ENCODE data around the gene PPIC. TPM values are rescaled to one million over a fixed set of nuclear protein-coding genes. Genes with fewer than 3 reads are reported as not detected.
A peak's percentile ranks its signal among the peaks of the same experiment; 100 is the strongest.

PPIC gene
- total RNA-seq, 1 experiment from 2014 or later = 45.3 TPM

DNA sequence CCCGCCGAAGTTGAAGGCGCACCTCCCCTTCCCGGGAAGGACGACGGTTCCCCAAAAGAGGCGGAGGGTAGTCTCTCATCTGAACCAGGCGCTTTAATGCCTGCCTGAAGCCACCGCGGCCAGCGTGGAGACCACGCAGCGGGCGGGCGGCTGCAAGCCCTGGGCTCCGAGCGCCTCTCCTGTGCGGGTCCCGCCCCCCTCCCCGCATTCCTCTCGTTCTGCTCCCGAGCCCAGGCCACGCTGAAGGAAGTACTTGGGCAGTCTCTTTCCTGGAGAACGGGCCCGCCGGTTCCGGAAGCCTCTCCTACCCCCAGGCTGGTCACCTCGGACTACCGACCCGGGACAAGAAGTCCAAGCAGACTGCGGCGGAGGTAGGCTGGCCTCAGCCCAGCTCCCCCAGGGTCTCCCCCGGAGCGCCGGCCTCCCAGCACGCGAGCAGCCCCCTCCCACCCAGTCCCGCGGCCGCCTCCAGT lies 571 bp downstream of the PPIC start:
- no peaks in the 10 kb centered on the region for H3K27me3 Mint-ChIP-seq (ENCODE audit: insufficient read depth, unreplicated experiment)
- H3K36me3 Mint-ChIP-seq (ENCODE audit: insufficient read depth, unreplicated experiment) = peaks cover 6% of the 10 kb centered on the region
- H3K9me3 Mint-ChIP-seq (ENCODE audit: unreplicated experiment) = no peaks in the 10 kb centered on the region
- peak overlapping the region; percentile 80 for H3K4me3 Mint-ChIP-seq (ENCODE audit: unreplicated experiment)
- intact Hi-C loops (cut with micrococcal nuclease) = loop anchor here (1.0 to 5.0 kb wide), 7 partner anchors 51 to 854 kb away; partner anchors contain the start of genes PRDM6 and SNX24
- ChIA-PET POLR2A (interaction anchor here (0.7 to 2.4 kb wide), 9 partner anchors 12 to 506 kb away, joined by 3 to 12 read pairs (median 4); partner anchors contain the start of genes CSNK1G3 and SNX24), CTCF (interaction anchor here (0.7 to 1.0 kb wide), 2 partner anchors 49 to 282 kb away, joined by 3 read pairs; no protein-coding TSS in a partner anchor)
- H3K4me1 Mint-ChIP-seq (ENCODE audit: insufficient read depth, unreplicated experiment) = peaks cover 38% of the 10 kb centered on the region
- no TSS peak for BruUV-seq (replicated peaks)
- peak; percentile 67 for DNase-seq (ENCODE audit: unreplicated experiment)
- TF ChIP-seq, protein P1, sequence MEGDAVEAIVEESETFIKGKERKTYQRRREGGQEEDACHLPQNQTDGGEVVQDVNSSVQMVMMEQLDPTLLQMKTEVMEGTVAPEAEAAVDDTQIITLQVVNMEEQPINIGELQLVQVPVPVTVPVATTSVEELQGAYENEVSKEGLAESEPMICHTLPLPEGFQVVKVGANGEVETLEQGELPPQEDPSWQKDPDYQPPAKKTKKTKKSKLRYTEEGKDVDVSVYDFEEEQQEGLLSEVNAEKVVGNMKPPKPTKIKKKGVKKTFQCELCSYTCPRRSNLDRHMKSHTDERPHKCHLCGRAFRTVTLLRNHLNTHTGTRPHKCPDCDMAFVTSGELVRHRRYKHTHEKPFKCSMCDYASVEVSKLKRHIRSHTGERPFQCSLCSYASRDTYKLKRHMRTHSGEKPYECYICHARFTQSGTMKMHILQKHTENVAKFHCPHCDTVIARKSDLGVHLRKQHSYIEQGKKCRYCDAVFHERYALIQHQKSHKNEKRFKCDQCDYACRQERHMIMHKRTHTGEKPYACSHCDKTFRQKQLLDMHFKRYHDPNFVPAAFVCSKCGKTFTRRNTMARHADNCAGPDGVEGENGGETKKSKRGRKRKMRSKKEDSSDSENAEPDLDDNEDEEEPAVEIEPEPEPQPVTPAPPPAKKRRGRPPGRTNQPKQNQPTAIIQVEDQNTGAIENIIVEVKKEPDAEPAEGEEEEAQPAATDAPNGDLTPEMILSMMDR (IDR thresholded peaks at IDR 0.05; ENCODE audit: unreplicated experiment) = no peak
- H3K27ac Mint-ChIP-seq (ENCODE audit: low read depth, unreplicated experiment) = peak overlapping the region; percentile 86

DNA sequence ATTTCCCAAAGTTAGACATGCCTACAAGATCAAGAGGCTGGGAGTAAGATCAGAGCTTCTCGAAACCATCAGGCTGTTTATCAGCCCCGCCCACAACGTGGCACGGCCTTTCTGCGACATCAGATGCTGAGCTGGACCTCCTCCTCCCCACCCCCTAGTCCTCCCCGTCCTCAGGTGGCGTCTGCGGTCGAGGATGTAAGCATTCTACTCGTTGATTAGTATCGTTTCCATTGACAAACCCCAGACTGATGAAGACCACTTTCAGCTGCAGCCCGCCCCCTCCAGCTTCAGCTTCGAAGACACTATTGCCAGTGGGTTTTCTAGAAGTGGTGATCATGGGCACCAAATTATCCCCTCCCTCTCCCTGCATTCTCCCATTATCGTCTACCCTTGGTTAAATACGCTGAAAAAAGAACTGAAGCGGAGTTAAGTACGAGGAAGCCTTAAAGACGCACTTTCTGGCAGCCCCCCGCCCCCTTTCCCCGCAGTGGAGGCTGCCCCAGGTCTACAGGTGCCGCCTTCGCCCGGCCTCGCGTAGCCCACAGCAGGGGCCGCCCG lies 1.1 kb downstream of the PPIC start:
- intact Hi-C loops (cut with micrococcal nuclease) = loop anchor here (1.0 to 5.0 kb wide), 3 partner anchors 52 to 853 kb away; partner anchors contain the start of gene PRDM6
- peak; percentile 61 for DNase-seq (ENCODE audit: unreplicated experiment)
- Mint-ChIP-seq H3K9me3 (ENCODE audit: unreplicated experiment) (no peaks in the 10 kb centered on the region), H3K4me1 (ENCODE audit: insufficient read depth, unreplicated experiment) (peaks cover 38% of the 10 kb centered on the region), H3K4me3 (ENCODE audit: unreplicated experiment) (peak overlapping the region; percentile 80), H3K36me3 (ENCODE audit: insufficient read depth, unreplicated experiment) (peaks cover 6% of the 10 kb centered on the region), H3K27me3 (ENCODE audit: insufficient read depth, unreplicated experiment) (no peaks in the 10 kb centered on the region), H3K27ac (ENCODE audit: low read depth, unreplicated experiment) (peak overlapping the region; percentile 86)
- no TSS peak for BruUV-seq (replicated peaks)
- TF ChIP-seq, protein P1 (IDR thresholded peaks at IDR 0.05; ENCODE audit: unreplicated experiment) = no peak
- POLR2A ChIA-PET = interaction anchor here (0.7 to 2.0 kb wide), 7 partner anchors 12 to 507 kb away, joined by 3 to 6 read pairs (median 4); partner anchors contain the start of gene SNX24
- CTCF ChIA-PET = interaction anchor here (0.6 to 2.8 kb wide), 6 partner anchors 49 to 1930 kb away, joined by 3 to 8 read pairs (median 3); partner anchors contain the start of gene SNX24

DNA sequence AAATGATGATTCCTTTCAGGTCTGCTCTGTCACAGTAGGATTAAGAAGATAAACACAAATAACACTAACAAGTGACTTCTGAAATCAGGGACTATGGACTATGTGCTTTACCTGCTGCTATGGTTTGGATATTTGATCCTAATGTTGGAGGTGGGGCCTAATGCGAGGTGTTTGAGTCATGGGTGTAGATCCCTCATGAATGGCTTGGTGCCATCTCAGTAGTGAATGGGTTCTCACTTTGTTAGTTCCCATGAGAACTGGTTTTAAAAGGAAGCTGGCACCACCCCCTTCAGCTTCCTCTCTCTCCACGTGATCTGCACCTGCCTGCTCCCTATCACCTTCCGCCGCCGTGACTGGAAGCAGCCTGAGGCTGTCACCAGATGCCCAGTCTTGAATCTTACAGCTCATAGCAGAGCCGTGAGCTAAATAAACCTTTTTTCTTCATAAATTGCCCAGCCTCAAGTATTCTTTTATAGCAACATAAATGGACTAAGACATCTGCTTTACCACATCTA lies 3.3 kb downstream of the PPIC start:
- no peak overlapping the region for H3K27ac Mint-ChIP-seq (ENCODE audit: low read depth, unreplicated experiment)
- TF ChIP-seq, protein P1 (IDR thresholded peaks at IDR 0.05; ENCODE audit: unreplicated experiment) = no peak
- BruUV-seq (replicated peaks) = no TSS peak
- H3K4me1 Mint-ChIP-seq (ENCODE audit: insufficient read depth, unreplicated experiment) = peaks cover 30% of the 10 kb centered on the region
- peaks cover 26% of the 10 kb centered on the region for H3K36me3 Mint-ChIP-seq (ENCODE audit: insufficient read depth, unreplicated experiment)
- H3K9me3 Mint-ChIP-seq (ENCODE audit: unreplicated experiment) = no peaks in the 10 kb centered on the region
- no peaks in the 10 kb centered on the region for H3K27me3 Mint-ChIP-seq (ENCODE audit: insufficient read depth, unreplicated experiment)
- peak; percentile 59 for DNase-seq (ENCODE audit: unreplicated experiment)
- intact Hi-C loops (cut with micrococcal nuclease) = no loop called here
- no peak overlapping the region for H3K4me3 Mint-ChIP-seq (ENCODE audit: unreplicated experiment)
- CTCF ChIA-PET = interaction anchor here (0.6 to 2.8 kb wide), 3 partner anchors 37 to 335 kb away, joined by 3 to 8 read pairs (median 3); no protein-coding TSS in a partner anchor
- POLR2A ChIA-PET = interaction anchor here (1.8 kb wide), 1 partner anchor 57 kb away, joined by 4 read pairs; no protein-coding TSS in a partner anchor

DNA sequence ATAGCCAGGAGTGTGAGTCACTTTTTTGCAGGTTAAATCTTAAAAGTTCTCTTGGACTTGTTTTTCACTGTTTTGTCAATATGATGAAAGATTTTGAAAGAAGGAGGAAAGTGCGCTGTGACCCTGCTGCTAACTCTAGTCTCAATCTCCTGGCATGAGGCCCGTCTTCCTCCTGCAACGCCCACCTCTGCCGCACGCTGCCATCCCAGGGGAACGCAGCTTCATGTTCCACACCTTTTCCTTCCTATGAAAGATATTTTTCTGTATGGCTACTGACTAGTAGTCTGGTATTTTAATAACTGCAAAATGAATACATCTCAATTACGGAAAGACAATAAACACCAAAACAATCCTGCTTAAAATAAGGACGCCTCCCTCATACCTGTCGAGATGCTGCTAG lies 8.3 kb downstream of the PPIC start:
- Mint-ChIP-seq H3K27me3 (ENCODE audit: insufficient read depth, unreplicated experiment) (no peaks in the 10 kb centered on the region), H3K4me3 (ENCODE audit: unreplicated experiment) (no peak overlapping the region), H3K9me3 (ENCODE audit: unreplicated experiment) (no peaks in the 10 kb centered on the region), H3K27ac (ENCODE audit: low read depth, unreplicated experiment) (no peak overlapping the region), H3K36me3 (ENCODE audit: insufficient read depth, unreplicated experiment) (peaks cover 55% of the 10 kb centered on the region), H3K4me1 (ENCODE audit: insufficient read depth, unreplicated experiment) (peaks cover 2% of the 10 kb centered on the region)
- ChIA-PET CTCF (interaction anchor here (0.6 to 1.0 kb wide), 2 partner anchors 167 to 219 kb away, joined by 3 read pairs; no protein-coding TSS in a partner anchor), POLR2A (interaction anchor here (1.0 kb wide), 1 partner anchor 9 kb away, joined by 3 read pairs; no protein-coding TSS in a partner anchor)
- intact Hi-C loops (cut with micrococcal nuclease) = no loop called here
- TF ChIP-seq, protein P1 (IDR thresholded peaks at IDR 0.05; ENCODE audit: unreplicated experiment) = no peak
- BruUV-seq (replicated peaks) = no TSS peak
- no peak for DNase-seq (ENCODE audit: unreplicated experiment)
